Liver (tissue), 9 donors: ENCODE measurements around the gene OR2T27. TPM values are rescaled to one million over a fixed set of nuclear protein-coding genes. Genes with fewer than 3 reads are reported as not detected.

Source experiments
- DNase-seq: peaks from one replicate; pipeline ENCODE4 v3.0.0-alpha.2; 2017; ENCODE audit warnings: low spot score
- H3K27ac ChIP-seq, 2 donors: one replicate each; pipeline ENCODE4 v1.7.0; 2013; ENCODE audit warnings: inconsistent platforms in 2 of 2, low read length in 2 of 2, control low read depth in 1 of 2, low read depth in 1 of 2, mild to moderate bottlenecking in 1 of 2
- H3K27me3 ChIP-seq, 4 donors: one replicate each; pipeline versions ENCODE4 v1.6.1 to v1.7.0; 2013; ENCODE audit warnings: low read length in 3 of 4, inconsistent platforms in 1 of 4, mild to moderate bottlenecking in 1 of 4, moderate library complexity in 1 of 4; ENCODE audit not compliant: control insufficient read depth in 4 of 4, insufficient read depth in 4 of 4
- H3K36me3 ChIP-seq, 4 donors: one replicate each; pipeline versions ENCODE4 v1.6.1 to v1.7.0; 2013; ENCODE audit warnings: low read length in 3 of 4, mild to moderate bottlenecking in 3 of 4, low read depth in 1 of 4, moderate library complexity in 1 of 4; ENCODE audit not compliant: control insufficient read depth in 4 of 4, insufficient read depth in 3 of 4
- H3K4me1 ChIP-seq, 4 donors: one replicate each; pipeline versions ENCODE4 v1.6.1 to v1.7.0; 2013; ENCODE audit warnings: low read length in 3 of 4, mild to moderate bottlenecking in 3 of 4, moderate library complexity in 1 of 4; ENCODE audit not compliant: control insufficient read depth in 4 of 4, insufficient read depth in 4 of 4
- H3K4me3 ChIP-seq, 3 donors: one replicate each; pipeline versions ENCODE4 v1.6.1 to v1.7.0; 2013; ENCODE audit warnings: low read length in 3 of 3, control low read depth in 1 of 3, low read depth in 1 of 3, mild to moderate bottlenecking in 1 of 3
- H3K9ac ChIP-seq, 2 donors: one replicate each; pipeline ENCODE4 v1.7.0; 2013; ENCODE audit warnings: low read length in 2 of 2, mild to moderate bottlenecking in 2 of 2, moderate library complexity in 2 of 2, control low read depth in 1 of 2, low read depth in 1 of 2
- H3K9me3 ChIP-seq, 4 donors: one replicate each; pipeline versions ENCODE4 v1.6.1 to v1.7.0; 2013; ENCODE audit warnings: low read length in 3 of 4; ENCODE audit not compliant: control insufficient read depth in 4 of 4
- EGR1 ChIP-seq, 2 donors: IDR thresholded peaks; 2 replicates each; pipeline ENCODE4 v1.6.1; 2016 to 2018; ENCODE audit warnings: antibody characterized with exemption in 2 of 2, low read depth in 2 of 2
- FOXA1 ChIP-seq: IDR thresholded peaks from 2 replicates; pipeline ENCODE4 v1.6.1; 2016; ENCODE audit warnings: antibody characterized with exemption
- FOXA2 ChIP-seq: IDR thresholded peaks from 2 replicates; pipeline ENCODE4 v1.6.1; 2016; ENCODE audit warnings: antibody characterized with exemption
- GABPA ChIP-seq, 2 donors: IDR thresholded peaks in 1 of 2; conservative IDR thresholded peaks in 1 of 2; 2 replicates each; pipeline ENCODE4 v1.6.1; 2016; ENCODE audit warnings: antibody characterized with exemption in 2 of 2, mild to moderate bottlenecking in 1 of 2, moderate library complexity in 1 of 2
- HNF4A ChIP-seq, 2 donors: conservative IDR thresholded peaks; 2 replicates each; pipeline ENCODE4 v1.6.1; 2016; ENCODE audit warnings: antibody characterized with exemption in 2 of 2, mild to moderate bottlenecking in 2 of 2
- HNF4G ChIP-seq: IDR thresholded peaks from 2 replicates; pipeline ENCODE4 v1.6.1; 2016; ENCODE audit warnings: antibody characterized with exemption
- JUND ChIP-seq, 2 donors: IDR thresholded peaks; 2 replicates each; pipeline ENCODE4 v1.6.1; 2016; ENCODE audit warnings: antibody characterized with exemption in 2 of 2
- NR2F2 ChIP-seq: IDR thresholded peaks from 2 replicates; pipeline ENCODE4 v1.6.1; 2016; ENCODE audit warnings: antibody characterized with exemption
- RAD21 ChIP-seq, 2 donors: IDR thresholded peaks; 2 replicates each; pipeline ENCODE4 v1.6.1; 2016; ENCODE audit warnings: antibody characterized with exemption in 2 of 2, mild to moderate bottlenecking in 2 of 2
- RXRA ChIP-seq, 2 donors: IDR thresholded peaks; 2 replicates each; pipeline ENCODE4 v1.6.1; 2017 to 2018; ENCODE audit warnings: antibody characterized with exemption in 2 of 2, mild to moderate bottlenecking in 1 of 2
- SP1 ChIP-seq: IDR thresholded peaks from 2 replicates; pipeline ENCODE4 v1.6.1; 2018; ENCODE audit warnings: antibody characterized with exemption, mild to moderate bottlenecking
- TAF1 ChIP-seq: conservative IDR thresholded peaks from 2 replicates; pipeline ENCODE4 v1.6.1; 2016; ENCODE audit warnings: antibody characterized with exemption, mild to moderate bottlenecking
- YY1 ChIP-seq: IDR thresholded peaks from 2 replicates; pipeline ENCODE4 v1.6.1; 2016; ENCODE audit warnings: antibody characterized with exemption, mild to moderate bottlenecking
- WGBS: extraction: QIAGEN DNeasy Blood & Tissue Kit; methylation state at CpG from one replicate; pipeline ENCODE4 v1.1.7; 2013; 5-methylcytosine and 5-hydroxymethylcytosine counted together
- polyA plus RNA-seq, 2 donors: library from polyadenylated mRNA; stranded (reverse) in 1 of 2; unstranded in 1 of 2; fragments of 200-250 nt in 1 of 2; fragments of >200 nt in 1 of 2; fragmentation: Nextera tagmentation in 1 of 2; extraction: Ambion mirVana in 1 of 2; gene quantifications; one replicate each; pipeline versions ENCODE4 v1.2.1 to v1.2.3, GENCODE V29; 2013 to 2015
- total RNA-seq, 2 donors: library from RNA; depleted of rRNA; stranded (reverse); fragments of >200 nt; gene quantifications; one replicate each; pipeline ENCODE4 v1.2.3, GENCODE V29; 2014
- TF ChIP-seq, protein P1 (sequence below): IDR thresholded peaks from 2 replicates; pipeline ENCODE4 v1.6.1; 2016; ENCODE audit warnings: antibody characterized with exemption
- TF ChIP-seq, protein P2 (sequence below): IDR thresholded peaks from 2 replicates; pipeline ENCODE4 v1.6.1; 2016; ENCODE audit warnings: antibody characterized with exemption
- TF ChIP-seq, protein P3 (sequence below): IDR thresholded peaks from 2 replicates; pipeline ENCODE4 v1.6.1; 2016; ENCODE audit warnings: antibody characterized with exemption
- TF ChIP-seq, protein P4 (sequence below): fragments of 150-350 bp; IDR thresholded peaks from 2 replicates; pipeline ENCODE4 v1.5.1; 2017; ENCODE audit warnings: improper control_type of control experiment, low read depth, low read length; ENCODE audit not compliant: missing input control
- TF ChIP-seq, protein P5 (sequence below): IDR thresholded peaks from 2 replicates; pipeline ENCODE4 v1.6.1; 2016; ENCODE audit warnings: antibody characterized with exemption, mild to moderate bottlenecking
- donor health status: healthy.
- donor health status: healthy.
- donor health status: healthy.
- donor health status: healthy.
- donor health status: healthy.

Gene OR2T27
- total and polyA plus RNA-seq, 4 donors: not detected

DNA sequence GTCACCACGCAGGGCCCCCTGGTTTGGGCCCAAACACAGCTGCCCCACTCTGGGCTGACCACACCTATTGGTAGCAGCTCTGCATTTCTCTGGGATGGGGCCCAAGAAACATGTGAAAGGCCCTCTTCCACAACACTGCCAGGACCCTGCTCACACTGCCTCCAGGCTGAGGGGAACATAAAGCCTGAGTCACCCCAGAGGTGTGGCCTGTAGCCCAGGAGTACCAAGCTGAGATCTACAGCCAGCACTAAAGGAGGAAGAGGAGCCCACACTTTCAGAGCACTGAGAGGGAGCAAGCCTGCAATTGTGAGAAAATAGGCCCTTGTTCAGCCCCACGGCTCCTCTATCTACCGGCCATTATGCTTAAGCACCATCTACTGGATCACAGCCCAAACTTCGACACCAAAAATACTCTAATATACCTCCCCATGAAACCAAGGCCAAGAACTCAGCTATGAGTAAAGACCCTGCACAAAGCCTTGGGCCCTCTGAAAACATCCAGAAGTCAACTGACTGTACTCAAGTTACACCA lies 43.4 kb downstream of the OR2T27 start:
- 81% methylated on average over 4 of the region's 4 CpGs for WGBS
- H3K36me3 ChIP-seq: no peaks in the 10 kb centered on the region

DNA sequence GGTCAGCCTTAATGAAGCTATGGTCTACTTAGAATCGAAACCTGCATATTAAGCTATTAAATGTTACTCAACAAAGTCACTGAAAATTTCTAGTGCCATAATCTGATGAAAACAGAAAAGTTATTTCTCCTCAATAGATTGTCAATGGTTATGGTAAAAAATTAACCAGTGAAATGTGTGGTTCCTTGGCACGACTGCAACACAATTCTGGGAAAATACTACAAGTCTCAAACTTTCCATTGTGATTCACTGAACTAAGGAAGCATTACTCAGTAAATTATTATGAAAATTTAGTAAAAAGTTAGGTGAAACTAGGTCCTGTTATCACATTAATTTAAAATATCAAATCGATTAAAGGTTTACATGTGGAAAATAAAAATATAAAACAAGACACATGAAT lies 45.0 kb downstream of the OR2T27 start:
- no peaks in the 10 kb centered on the region for H3K4me1 ChIP-seq
- H3K4me3 ChIP-seq: no peak overlapping the region
- no peaks in the 10 kb centered on the region for H3K36me3 ChIP-seq
- TF ChIP-seq, protein P1, sequence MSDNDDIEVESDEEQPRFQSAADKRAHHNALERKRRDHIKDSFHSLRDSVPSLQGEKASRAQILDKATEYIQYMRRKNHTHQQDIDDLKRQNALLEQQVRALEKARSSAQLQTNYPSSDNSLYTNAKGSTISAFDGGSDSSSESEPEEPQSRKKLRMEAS: no peak
- TF ChIP-seq GABPA (IDR thresholded peaks at IDR 0.05 in 1 of 2, conservative IDR thresholded peaks at IDR 0.05 in 1 of 2) (no peak), TAF1 (no peak), HNF4A (conservative IDR thresholded peaks at IDR 0.05) (no peak), SP1 (no peak), FOXA1 (no peak), NR2F2 (no peak), YY1 (no peak), FOXA2 (no peak), RXRA (IDR thresholded peaks at IDR 0.05) (no peak), EGR1 (IDR thresholded peaks at IDR 0.05; ENCODE audit: low read depth in 2 of 2) (no peak), JUND (IDR thresholded peaks at IDR 0.05) (no peak), RAD21 (IDR thresholded peaks at IDR 0.05) (no peak), HNF4G (no peak)
- TF ChIP-seq, protein P2, sequence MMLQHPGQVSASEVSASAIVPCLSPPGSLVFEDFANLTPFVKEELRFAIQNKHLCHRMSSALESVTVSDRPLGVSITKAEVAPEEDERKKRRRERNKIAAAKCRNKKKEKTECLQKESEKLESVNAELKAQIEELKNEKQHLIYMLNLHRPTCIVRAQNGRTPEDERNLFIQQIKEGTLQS: no peak
- TF ChIP-seq, protein P3, sequence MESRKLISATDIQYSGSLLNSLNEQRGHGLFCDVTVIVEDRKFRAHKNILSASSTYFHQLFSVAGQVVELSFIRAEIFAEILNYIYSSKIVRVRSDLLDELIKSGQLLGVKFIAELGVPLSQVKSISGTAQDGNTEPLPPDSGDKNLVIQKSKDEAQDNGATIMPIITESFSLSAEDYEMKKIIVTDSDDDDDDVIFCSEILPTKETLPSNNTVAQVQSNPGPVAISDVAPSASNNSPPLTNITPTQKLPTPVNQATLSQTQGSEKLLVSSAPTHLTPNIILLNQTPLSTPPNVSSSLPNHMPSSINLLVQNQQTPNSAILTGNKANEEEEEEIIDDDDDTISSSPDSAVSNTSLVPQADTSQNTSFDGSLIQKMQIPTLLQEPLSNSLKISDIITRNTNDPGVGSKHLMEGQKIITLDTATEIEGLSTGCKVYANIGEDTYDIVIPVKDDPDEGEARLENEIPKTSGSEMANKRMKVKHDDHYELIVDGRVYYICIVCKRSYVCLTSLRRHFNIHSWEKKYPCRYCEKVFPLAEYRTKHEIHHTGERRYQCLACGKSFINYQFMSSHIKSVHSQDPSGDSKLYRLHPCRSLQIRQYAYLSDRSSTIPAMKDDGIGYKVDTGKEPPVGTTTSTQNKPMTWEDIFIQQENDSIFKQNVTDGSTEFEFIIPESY: no peak
- TF ChIP-seq, protein P4, sequence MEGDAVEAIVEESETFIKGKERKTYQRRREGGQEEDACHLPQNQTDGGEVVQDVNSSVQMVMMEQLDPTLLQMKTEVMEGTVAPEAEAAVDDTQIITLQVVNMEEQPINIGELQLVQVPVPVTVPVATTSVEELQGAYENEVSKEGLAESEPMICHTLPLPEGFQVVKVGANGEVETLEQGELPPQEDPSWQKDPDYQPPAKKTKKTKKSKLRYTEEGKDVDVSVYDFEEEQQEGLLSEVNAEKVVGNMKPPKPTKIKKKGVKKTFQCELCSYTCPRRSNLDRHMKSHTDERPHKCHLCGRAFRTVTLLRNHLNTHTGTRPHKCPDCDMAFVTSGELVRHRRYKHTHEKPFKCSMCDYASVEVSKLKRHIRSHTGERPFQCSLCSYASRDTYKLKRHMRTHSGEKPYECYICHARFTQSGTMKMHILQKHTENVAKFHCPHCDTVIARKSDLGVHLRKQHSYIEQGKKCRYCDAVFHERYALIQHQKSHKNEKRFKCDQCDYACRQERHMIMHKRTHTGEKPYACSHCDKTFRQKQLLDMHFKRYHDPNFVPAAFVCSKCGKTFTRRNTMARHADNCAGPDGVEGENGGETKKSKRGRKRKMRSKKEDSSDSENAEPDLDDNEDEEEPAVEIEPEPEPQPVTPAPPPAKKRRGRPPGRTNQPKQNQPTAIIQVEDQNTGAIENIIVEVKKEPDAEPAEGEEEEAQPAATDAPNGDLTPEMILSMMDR: no peak
- TF ChIP-seq, protein P5, sequence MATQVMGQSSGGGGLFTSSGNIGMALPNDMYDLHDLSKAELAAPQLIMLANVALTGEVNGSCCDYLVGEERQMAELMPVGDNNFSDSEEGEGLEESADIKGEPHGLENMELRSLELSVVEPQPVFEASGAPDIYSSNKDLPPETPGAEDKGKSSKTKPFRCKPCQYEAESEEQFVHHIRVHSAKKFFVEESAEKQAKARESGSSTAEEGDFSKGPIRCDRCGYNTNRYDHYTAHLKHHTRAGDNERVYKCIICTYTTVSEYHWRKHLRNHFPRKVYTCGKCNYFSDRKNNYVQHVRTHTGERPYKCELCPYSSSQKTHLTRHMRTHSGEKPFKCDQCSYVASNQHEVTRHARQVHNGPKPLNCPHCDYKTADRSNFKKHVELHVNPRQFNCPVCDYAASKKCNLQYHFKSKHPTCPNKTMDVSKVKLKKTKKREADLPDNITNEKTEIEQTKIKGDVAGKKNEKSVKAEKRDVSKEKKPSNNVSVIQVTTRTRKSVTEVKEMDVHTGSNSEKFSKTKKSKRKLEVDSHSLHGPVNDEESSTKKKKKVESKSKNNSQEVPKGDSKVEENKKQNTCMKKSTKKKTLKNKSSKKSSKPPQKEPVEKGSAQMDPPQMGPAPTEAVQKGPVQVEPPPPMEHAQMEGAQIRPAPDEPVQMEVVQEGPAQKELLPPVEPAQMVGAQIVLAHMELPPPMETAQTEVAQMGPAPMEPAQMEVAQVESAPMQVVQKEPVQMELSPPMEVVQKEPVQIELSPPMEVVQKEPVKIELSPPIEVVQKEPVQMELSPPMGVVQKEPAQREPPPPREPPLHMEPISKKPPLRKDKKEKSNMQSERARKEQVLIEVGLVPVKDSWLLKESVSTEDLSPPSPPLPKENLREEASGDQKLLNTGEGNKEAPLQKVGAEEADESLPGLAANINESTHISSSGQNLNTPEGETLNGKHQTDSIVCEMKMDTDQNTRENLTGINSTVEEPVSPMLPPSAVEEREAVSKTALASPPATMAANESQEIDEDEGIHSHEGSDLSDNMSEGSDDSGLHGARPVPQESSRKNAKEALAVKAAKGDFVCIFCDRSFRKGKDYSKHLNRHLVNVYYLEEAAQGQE: no peak
- no peak overlapping the region for H3K27ac ChIP-seq
- 33% methylated on average over 3 of the region's 3 CpGs for WGBS
- no peak overlapping the region for H3K9ac ChIP-seq
- peaks cover 0 to 2% (median 0%) of the 10 kb centered on the region in 4 donors for H3K27me3 ChIP-seq
- no peaks in the 10 kb centered on the region for H3K9me3 ChIP-seq
- DNase-seq: no peak

More for the DNA sequence above, 43.4 kb downstream of the OR2T27 start:
- H3K4me3 ChIP-seq: no peak overlapping the region
- peaks cover 0 to 2% (median 0%) of the 10 kb centered on the region in 4 donors for H3K27me3 ChIP-seq
- H3K4me1 ChIP-seq: no peaks in the 10 kb centered on the region
- no peak overlapping the region for H3K9ac ChIP-seq
- TF ChIP-seq FOXA1: no peak
- no peak for DNase-seq
- no peaks in the 10 kb centered on the region for H3K9me3 ChIP-seq
- H3K27ac ChIP-seq: no peak overlapping the region
